Activated CD4-positive, alpha-beta T cell treated with anti-CD3 and anti-CD28 coated beads for 4 hours (primary cell): Measurements from ENCODE around the gene NXF2B.
"Not testable (repeated sequence)": the region's sequence is repeated elsewhere in the genome, so short reads cannot be mapped to it uniquely, and the experiment has no call there.

Source experiments
- DNase-seq, 2 donors: peaks; one replicate each; pipeline ENCODE4 v3.0.0-alpha.2; 2020

NXF2B gene

GRCh38 chrX:102439908-102440307 is at the start of gene NXF2B:
NXF2B (minus strand) TSS chrX:102440008; CDS start chrX:102380036, 59,972 bp downstream.
- not testable (repeated sequence) for DNase-seq

GRCh38 chrX:102478765-102479164 is 39.0 kb upstream of the NXF2B start:
- not testable (repeated sequence) for DNase-seq

- DNase-seq, result not testable (repeated sequence)
These were observed 32.0 kb upstream of the NXF2B start, which contains the start of gene TCP11X2 for GRCh38 chrX:102471762-102472220. TCP11X2 (minus strand) TSS chrX:102471812.

DNA sequence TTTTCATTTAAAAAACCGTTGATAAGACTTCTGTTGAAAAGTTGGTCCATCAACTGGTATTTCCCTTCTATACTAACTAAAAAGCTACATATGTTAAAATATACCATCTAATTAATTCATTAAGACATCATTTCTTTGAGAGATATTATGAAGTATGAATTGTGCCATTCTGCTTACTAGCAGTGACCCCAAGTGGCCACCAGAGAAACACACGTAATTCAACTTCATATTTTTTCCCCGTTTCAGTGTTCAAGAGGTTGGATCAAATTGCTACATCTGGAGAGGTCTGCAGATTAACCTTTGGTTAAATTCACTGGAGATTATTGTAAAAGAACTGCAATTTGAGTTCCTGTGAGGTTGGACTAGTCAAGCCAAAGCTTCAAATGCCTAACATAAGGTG is 30.4 kb upstream of the NXF2B start:
- DNase-seq, result not testable (repeated sequence)

DNA sequence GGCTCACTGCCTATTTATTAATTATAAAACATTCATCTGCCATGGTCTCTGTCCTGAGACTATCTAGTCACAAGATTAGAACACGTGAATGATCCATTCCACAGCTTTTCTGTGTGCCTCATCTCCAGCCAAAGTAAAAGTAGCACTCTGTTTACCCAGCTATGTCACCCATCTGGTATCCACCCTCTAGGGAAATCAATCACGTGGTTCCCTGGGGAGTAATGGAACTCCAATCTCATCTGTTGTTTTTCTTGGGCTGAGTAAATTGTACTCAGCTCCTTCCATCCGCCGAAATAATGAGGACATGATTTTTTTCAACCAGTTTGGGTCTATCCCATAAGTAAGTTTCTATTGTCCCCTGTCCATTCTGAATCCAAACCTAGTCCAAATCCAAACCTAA is 18.8 kb upstream of the NXF2B start:
- not testable (repeated sequence) for DNase-seq

- not testable (repeated sequence) for DNase-seq
These were observed 25.3 kb downstream of the NXF2B start for GRCh38 chrX:102414493-102414892.

- DNase-seq, result peak; percentile 22 to 74
These were observed 93.9 kb downstream of the NXF2B start for GRCh38 chrX:102345916-102346315.

DNA sequence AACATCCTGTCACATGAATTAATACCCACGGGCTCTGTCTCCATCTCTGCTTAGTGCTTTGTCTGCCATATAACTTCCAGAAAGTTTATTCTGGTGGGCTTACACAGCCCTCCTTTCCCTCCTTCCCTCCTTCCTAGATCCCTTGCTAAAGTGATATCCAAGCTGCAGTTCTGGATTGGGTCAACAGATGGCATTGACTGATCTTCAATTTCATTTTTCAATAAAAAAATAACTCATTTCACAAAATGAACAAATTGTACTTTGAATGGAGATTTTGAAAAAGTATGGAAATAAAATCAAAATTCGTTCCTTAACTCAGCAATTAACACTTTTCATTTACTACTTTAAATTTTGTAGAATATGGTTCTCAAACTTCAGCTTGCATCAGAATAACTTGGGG is 97.9 kb downstream of the NXF2B start:
- DNase-seq, result no peak

DNA sequence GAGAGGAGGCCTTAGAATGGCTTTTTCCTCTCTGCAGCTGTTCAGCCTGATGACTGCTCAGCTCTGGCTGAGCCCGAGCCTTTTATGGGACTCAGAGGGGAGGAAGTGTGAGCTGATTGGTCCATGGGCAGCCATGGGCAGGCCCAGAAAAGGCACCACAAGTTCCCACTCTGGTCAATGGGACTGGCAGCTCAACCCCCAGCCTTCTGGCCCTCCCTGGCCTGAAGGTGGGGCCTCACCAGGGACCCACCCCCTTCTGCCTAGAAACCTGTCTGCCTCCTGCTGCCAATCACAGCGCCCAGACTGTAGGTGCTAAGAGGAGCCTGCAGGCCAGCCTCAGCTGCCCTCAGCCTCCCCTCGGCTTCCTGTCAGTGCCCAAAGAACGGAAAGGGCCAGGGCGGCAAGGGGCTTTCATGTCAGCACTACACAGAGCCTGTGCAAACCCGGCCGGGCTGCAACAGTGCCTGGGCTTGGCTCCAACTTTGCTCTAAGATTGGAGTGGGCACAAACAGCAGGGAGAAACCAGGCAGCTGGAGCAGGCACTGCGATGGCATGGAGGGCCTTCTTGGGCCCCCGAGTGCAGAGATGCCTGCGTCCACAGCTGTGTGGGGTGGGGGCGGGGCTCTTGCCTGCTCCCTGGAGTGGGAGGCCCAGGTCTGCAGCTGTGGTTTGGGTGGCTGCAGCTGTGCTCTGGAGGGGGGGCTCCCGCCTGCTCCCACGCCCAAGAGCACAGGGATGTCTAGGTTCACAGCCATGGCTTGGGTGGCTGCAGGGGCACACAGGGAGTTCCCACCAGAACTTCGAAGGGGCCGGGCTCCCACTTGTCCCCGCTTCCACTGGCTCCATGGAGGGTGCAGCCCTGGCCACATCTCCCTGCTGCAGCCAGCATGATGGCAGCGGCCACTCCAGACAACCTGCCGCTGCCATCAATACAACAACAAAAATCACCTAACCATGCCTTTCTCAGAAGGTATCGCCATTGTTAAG is 100.2 kb downstream of the NXF2B start:
- DNase-seq, result no peak

GRCh38 chrX:102338162-102338561 is 101.6 kb downstream of the NXF2B start:
- DNase-seq, result no peak
